GM12878 (cell line): ENCODE results near the gene APC2.

ENCODE experiments used
- BCL3 ChIP-seq: IDR thresholded peaks from 2 replicates; pipeline ENCODE4 v1.6.1; 2011; ENCODE audit warnings: borderline replicate concordance, low read depth, mild to moderate bottlenecking, moderate library complexity, low read length; ENCODE audit not compliant: insufficient read depth, poor library complexity, severe bottlenecking
- EZH2 ChIP-seq: IDR thresholded peaks from 2 replicates; pipeline ENCODE4 v1.6.1; 2012; ENCODE audit warnings: low read depth, mild to moderate bottlenecking, control low read depth, inconsistent platforms, low read length, borderline replicate concordance; ENCODE audit not compliant: control insufficient read depth
- TF ChIP-seq, protein P1 (sequence below), 3 experiments: IDR thresholded peaks in 2 of 3; conservative IDR thresholded peaks in 1 of 3; 2 replicates each; pipeline ENCODE4 v1.5.1; 2011; ENCODE audit warnings: low read depth in 3 of 3, low read length in 3 of 3, mild to moderate bottlenecking in 3 of 3, control low read depth in 2 of 3, moderate library complexity in 2 of 3, inconsistent platforms in 1 of 3, mixed read lengths in 1 of 3; ENCODE audit not compliant: control insufficient read depth in 2 of 3, insufficient read depth in 1 of 3; ENCODE audit errors: extremely low read depth in 1 of 3

GRCh38 chr19:1511318-1512317, 61.7 kb downstream of the APC2 start:
- TF ChIP-seq, protein P1, sequence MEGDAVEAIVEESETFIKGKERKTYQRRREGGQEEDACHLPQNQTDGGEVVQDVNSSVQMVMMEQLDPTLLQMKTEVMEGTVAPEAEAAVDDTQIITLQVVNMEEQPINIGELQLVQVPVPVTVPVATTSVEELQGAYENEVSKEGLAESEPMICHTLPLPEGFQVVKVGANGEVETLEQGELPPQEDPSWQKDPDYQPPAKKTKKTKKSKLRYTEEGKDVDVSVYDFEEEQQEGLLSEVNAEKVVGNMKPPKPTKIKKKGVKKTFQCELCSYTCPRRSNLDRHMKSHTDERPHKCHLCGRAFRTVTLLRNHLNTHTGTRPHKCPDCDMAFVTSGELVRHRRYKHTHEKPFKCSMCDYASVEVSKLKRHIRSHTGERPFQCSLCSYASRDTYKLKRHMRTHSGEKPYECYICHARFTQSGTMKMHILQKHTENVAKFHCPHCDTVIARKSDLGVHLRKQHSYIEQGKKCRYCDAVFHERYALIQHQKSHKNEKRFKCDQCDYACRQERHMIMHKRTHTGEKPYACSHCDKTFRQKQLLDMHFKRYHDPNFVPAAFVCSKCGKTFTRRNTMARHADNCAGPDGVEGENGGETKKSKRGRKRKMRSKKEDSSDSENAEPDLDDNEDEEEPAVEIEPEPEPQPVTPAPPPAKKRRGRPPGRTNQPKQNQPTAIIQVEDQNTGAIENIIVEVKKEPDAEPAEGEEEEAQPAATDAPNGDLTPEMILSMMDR (IDR thresholded peaks at IDR 0.05 in 2 of 3, conservative IDR thresholded peaks at IDR 0.05 in 1 of 3; ENCODE audit: control insufficient read depth in 2 of 3, extremely low read depth in 1 of 3, insufficient read depth in 1 of 3, low read depth in 3 of 3, low read length in 3 of 3), result no peak
- no peak for TF ChIP-seq EZH2
- no peak for TF ChIP-seq BCL3
